ENCODE data around the gene TULP4. TPM values are rescaled to one million over a fixed set of nuclear protein-coding genes. Genes with fewer than 3 reads are reported as not detected.

Gene TULP4
- total RNA-seq, 1 experiment from 2014 or later: 105 TPM

DNA sequence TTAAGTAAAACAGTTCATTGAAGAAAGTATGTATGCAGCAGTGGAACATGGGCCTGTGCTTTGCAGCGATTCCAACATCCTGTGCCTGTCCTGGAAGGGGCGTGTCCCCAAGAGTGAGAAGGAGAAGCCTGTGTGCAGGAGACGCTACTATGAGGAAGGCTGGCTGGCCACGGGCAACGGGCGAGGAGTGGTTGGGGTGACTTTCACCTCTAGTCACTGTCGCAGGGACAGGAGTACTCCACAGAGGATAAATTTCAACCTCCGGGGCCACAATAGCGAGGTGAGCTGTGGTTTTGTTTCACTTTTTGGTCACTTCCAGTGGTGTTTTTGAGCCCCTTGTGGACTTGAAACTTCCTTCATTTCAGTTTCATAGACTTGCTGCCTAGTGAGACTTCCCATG, 1.7 kb downstream of the TULP4 start:
- Mint-ChIP-seq H3K4me1 (ENCODE audit: low read depth, unreplicated experiment) (peaks cover 9% of the 10 kb centered on the region), H3K27me3 (ENCODE audit: unreplicated experiment) (no peaks in the 10 kb centered on the region), H3K9me3 (ENCODE audit: low read depth, unreplicated experiment) (no peaks in the 10 kb centered on the region), H3K4me3 (ENCODE audit: low read depth, unreplicated experiment) (no peak overlapping the region), H3K27ac (ENCODE audit: unreplicated experiment) (no peak overlapping the region), H3K36me3 (ENCODE audit: insufficient read depth, unreplicated experiment) (peaks cover 18% of the 10 kb centered on the region)
- CTCF ChIA-PET: no interaction called here
- DNase-seq: no peak
- no peak for TF ChIP-seq CTCF (IDR thresholded peaks at IDR 0.05; ENCODE audit: unreplicated experiment)
- intact Hi-C loops (cut with micrococcal nuclease; ENCODE audit: unreplicated experiment): no loop called here
- BruUV-seq (replicated peaks): no TSS peak

DNA sequence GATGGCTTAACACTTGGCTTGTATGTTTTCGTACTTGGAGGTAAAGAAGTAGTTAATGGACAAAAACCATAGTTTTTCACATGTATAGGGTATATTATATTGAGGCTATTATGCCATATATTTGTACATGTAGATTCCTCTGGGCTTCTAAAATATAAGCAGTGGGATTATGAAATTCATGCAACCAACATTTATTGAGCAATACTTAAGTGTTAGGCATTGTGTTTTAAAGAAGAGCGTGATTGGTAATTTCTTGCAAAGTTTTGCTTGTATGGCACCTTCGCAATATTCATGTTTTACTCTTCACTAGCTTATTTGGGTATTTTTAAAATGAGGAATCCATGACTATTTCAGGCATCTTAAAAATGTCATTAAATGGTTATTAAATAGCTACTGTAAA, 2.5 kb downstream of the TULP4 start:
- Mint-ChIP-seq H3K4me3 (ENCODE audit: low read depth, unreplicated experiment) (no peak overlapping the region), H3K27me3 (ENCODE audit: unreplicated experiment) (no peaks in the 10 kb centered on the region), H3K27ac (ENCODE audit: unreplicated experiment) (no peak overlapping the region), H3K4me1 (ENCODE audit: low read depth, unreplicated experiment) (peaks cover 9% of the 10 kb centered on the region), H3K9me3 (ENCODE audit: low read depth, unreplicated experiment) (no peaks in the 10 kb centered on the region), H3K36me3 (ENCODE audit: insufficient read depth, unreplicated experiment) (peaks cover 18% of the 10 kb centered on the region)
- TF ChIP-seq CTCF (IDR thresholded peaks at IDR 0.05; ENCODE audit: unreplicated experiment): no peak
- CTCF ChIA-PET: no interaction called here
- intact Hi-C loops (cut with micrococcal nuclease; ENCODE audit: unreplicated experiment): no loop called here
- no peak for DNase-seq
- no TSS peak for BruUV-seq (replicated peaks)

- no peaks in the 10 kb centered on the region for H3K9me3 Mint-ChIP-seq (ENCODE audit: low read depth, unreplicated experiment)
- intact Hi-C loops (cut with micrococcal nuclease; ENCODE audit: unreplicated experiment): no loop called here
- BruUV-seq (replicated peaks): no TSS peak
- peaks cover 11% of the 10 kb centered on the region for H3K4me1 Mint-ChIP-seq (ENCODE audit: low read depth, unreplicated experiment)
- H3K36me3 Mint-ChIP-seq (ENCODE audit: insufficient read depth, unreplicated experiment): peaks cover 18% of the 10 kb centered on the region
- H3K27ac Mint-ChIP-seq (ENCODE audit: unreplicated experiment): peak overlapping the region; percentile 7
- no peak overlapping the region for H3K4me3 Mint-ChIP-seq (ENCODE audit: low read depth, unreplicated experiment)
- CTCF ChIA-PET: no interaction called here
- TF ChIP-seq CTCF (IDR thresholded peaks at IDR 0.05; ENCODE audit: unreplicated experiment): no peak
- H3K27me3 Mint-ChIP-seq (ENCODE audit: unreplicated experiment): no peaks in the 10 kb centered on the region
- no peak for DNase-seq
Measured at GRCh38 chr6:158316022-158316421, 3.8 kb downstream of the TULP4 start.

DNA sequence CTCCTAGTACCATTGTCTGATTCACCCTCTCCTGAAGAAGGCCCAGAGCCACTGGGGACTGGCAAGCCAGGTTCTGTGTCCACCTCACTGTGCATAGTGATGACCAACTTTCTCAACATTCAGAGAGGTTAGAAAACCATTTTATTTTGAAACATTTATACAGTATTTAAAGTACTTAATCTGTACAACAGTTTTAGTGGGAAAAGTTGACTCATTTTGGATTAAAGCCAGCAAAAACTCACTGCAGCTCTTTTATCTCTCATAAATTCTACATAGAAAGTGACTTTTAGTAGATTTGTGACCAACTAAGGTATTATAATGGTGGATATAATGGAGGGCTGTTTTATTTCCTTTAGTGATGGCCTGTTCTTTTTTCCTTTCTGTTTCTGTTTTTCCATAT, 9.7 kb downstream of the TULP4 start:
- peak overlapping the region; percentile 19 for H3K27ac Mint-ChIP-seq (ENCODE audit: unreplicated experiment)
- peaks cover 4% of the 10 kb centered on the region for H3K9me3 Mint-ChIP-seq (ENCODE audit: low read depth, unreplicated experiment)
- H3K27me3 Mint-ChIP-seq (ENCODE audit: unreplicated experiment): no peaks in the 10 kb centered on the region
- H3K4me3 Mint-ChIP-seq (ENCODE audit: low read depth, unreplicated experiment): no peak overlapping the region
- no peak for TF ChIP-seq CTCF (IDR thresholded peaks at IDR 0.05; ENCODE audit: unreplicated experiment)
- BruUV-seq (replicated peaks): no TSS peak
- no peaks in the 10 kb centered on the region for H3K36me3 Mint-ChIP-seq (ENCODE audit: insufficient read depth, unreplicated experiment)
- CTCF ChIA-PET: interaction anchor here (1.4 kb wide), 1 partner anchor 9 kb away, joined by 3 read pairs; no protein-coding TSS in a partner anchor
- peaks cover 52% of the 10 kb centered on the region for H3K4me1 Mint-ChIP-seq (ENCODE audit: low read depth, unreplicated experiment)
- DNase-seq: no peak
- intact Hi-C loops (cut with micrococcal nuclease; ENCODE audit: unreplicated experiment): no loop called here
